Mononuclear cell (primary cell): ENCODE measurements around the gene ZFP3. TPM values are rescaled to one million over a fixed set of nuclear protein-coding genes. Genes with fewer than 3 reads are reported as not detected.
"Not testable (repeated sequence)": the region's sequence is repeated elsewhere in the genome, so short reads cannot be mapped to it uniquely, and the experiment has no call there.

ENCODE experiments used
- H3K27me3 ChIP-seq: 2 replicates; pipeline ENCODE4 v1.6.0; 2011; ENCODE audit warnings: low read length, control low read depth; ENCODE audit not compliant: insufficient read depth
- H3K4me1 ChIP-seq: 2 replicates; pipeline ENCODE4 v1.5.1; 2011; ENCODE audit warnings: mild to moderate bottlenecking, low read length, control low read depth; ENCODE audit not compliant: insufficient read depth
- H3K4me3 ChIP-seq: 2 replicates; pipeline ENCODE4 v1.5.1; 2011; ENCODE audit warnings: mild to moderate bottlenecking, low read length, moderate library complexity
- H3K9me3 ChIP-seq: 2 replicates; pipeline ENCODE4 v1.5.1; 2011; ENCODE audit warnings: low read depth, mild to moderate bottlenecking, control low read depth, low read length
- total RNA-seq: library from RNA; depleted of rRNA; stranded (reverse); fragments of >200 nt; gene quantifications from one replicate; pipeline ENCODE4 v1.2.3, GENCODE V29; 2012

ZFP3 gene
- total RNA-seq, 1 donor = 1.9 TPM

DNA sequence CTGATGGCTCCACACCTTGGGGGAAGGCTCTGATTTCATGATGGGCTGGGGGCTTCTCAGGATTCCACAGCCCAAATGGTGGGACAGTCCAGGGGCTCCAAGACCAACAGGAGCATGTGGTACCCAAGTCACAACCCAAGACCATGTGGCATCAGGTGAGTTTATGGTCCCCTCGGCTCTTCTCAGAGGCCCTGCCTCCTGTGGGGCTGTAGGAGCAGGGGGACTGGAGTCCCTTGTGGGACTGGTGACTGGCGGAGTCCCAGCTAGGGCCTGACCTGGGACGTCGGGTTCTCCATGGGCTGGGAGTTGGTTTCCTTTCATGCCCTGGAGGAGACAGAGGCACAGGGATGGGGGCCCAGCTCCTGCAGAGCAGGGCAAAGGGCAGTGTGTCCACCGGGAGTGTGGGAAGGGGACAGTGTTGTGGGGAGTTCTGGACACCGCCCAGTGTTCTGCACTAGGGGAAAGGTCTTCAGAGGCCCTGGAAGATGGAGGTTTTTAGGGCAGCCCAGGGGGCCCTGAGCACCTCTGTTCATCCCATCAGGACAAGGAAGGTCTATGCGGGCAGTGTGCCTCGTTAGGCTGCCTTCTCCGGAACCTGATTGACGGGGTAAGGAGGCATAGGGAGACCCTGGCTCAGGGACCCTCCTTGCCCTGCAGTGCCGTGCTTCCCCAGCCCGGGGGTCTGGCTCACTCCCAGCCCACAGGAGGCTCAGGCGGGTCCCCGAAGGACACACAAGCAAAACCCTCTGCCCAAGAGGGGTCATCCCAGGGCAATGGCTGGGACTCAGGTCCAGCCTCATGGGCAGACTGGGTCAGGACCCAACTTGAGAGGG is 58.5 kb downstream of the ZFP3 start:
- not testable (repeated sequence) for H3K4me3 ChIP-seq, H3K9me3 ChIP-seq, H3K27me3 ChIP-seq, H3K4me1 ChIP-seq

DNA sequence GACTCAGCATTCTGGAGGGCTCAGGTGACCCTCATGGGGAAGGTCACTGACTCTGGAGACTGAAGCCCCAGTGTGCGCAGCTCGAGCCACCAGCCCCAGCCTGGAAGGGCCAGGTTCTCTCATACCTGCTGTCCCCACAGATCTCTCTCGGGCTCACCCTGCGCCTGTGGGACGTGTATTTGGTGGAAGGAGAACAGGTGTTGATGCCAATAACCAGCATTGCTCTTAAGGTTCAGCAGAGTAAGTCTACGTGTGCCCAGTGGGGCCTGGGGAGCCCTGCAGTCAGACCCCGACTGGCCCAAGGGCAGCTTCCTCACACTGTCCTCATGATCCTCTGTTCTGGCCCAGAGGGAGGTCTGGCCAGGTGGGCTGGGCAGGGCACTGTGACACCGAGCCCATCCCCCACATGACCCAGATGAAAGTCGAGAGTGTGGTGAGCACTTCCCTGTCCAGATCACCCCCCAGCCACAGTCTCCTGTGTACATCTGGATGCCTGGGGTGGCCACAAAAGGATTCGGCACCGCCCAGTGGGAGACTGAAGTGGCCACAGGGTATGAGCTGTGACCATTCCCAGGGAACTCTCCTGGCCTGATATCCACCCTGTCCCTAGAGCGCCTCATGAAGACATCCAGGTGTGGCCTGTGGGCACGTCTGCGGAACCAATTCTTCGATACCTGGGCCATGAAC is 59.4 kb downstream of the ZFP3 start:
- not testable (repeated sequence) for H3K4me1 ChIP-seq, H3K9me3 ChIP-seq, H3K27me3 ChIP-seq, H3K4me3 ChIP-seq

DNA sequence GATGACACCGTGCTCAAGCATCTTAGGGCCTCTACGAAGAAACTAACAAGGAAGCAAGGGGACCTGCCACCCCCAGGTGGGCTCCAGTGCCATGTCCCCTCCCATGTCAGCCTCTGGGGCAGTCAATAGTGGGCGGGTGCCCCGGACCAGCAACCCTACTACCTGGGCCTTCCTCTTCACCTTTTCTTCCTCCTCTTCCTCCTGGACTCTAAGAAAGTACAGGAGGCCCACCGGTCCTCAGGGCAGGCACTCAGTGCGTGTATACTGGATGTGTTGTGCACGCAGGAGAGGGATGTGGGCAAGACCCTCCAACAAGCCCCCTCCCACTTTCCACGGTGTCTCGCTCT is 59.9 kb downstream of the ZFP3 start:
- H3K9me3 ChIP-seq, H3K4me1 ChIP-seq: not testable (repeated sequence)

DNA sequence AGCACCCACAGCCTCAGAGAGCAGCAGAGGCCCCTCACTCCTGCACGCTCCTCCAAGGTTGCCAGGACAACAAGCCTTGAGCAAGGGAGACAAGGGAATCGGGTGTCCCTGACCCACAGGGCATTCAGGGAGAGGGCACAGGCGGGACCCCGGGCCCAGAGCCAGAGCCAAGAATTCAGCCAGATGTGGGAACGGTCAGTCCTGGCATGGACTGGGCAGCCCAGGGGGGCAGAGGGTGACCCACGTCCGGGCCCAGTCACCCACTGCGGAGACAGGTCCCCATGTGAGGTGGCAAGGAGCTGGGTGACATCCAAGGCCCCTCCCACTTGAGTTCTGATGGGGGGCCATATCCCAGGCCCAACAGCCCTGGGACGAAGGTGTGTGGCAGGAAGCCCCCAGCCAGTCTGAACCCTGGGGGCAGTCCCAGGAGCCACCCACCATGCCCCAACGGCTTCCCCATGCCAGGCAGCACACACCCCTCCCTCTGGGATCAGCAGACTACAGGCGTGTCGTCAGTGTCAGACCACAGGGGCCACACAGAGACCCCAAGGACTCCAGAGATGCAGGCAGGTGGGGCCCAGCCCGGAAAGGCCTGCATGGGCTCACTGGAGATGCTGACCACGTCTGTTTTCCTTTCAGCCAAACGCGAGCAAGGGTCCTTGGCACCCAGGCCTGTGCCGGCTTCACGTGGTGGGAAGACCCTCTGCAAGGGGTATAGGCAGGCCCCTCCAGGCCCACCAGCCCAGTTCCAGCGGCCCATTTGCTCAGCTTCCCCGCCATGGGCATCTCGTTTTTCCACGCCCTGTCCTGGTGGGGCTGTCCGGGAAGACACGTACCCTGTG is 60.6 kb downstream of the ZFP3 start:
- no peaks in the 10 kb centered on the region for H3K27me3 ChIP-seq
- H3K4me3 ChIP-seq = no peak overlapping the region
- H3K9me3 ChIP-seq = no peaks in the 10 kb centered on the region
- H3K4me1 ChIP-seq = no peaks in the 10 kb centered on the region

More for the DNA sequence above, 59.9 kb downstream of the ZFP3 start:
- not testable (repeated sequence) for H3K27me3 ChIP-seq, H3K4me3 ChIP-seq

DNA sequence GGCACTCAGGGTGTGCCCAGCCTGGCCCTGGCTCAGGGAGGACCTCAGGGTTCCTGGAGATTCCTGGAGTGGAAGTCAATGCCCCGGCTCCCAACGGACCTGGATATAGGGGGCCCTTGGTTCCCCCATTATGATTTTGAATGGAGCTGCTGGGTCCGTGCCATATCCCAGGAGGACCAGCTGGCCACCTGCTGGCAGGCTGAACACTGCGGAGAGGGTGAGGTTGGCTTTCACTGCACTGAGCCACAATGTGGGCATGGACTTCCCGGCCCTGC is 61.1 kb downstream of the ZFP3 start:
- H3K9me3 ChIP-seq = no peaks in the 10 kb centered on the region
- H3K4me3 ChIP-seq = no peak overlapping the region
- H3K4me1 ChIP-seq = no peaks in the 10 kb centered on the region
- no peaks in the 10 kb centered on the region for H3K27me3 ChIP-seq

DNA sequence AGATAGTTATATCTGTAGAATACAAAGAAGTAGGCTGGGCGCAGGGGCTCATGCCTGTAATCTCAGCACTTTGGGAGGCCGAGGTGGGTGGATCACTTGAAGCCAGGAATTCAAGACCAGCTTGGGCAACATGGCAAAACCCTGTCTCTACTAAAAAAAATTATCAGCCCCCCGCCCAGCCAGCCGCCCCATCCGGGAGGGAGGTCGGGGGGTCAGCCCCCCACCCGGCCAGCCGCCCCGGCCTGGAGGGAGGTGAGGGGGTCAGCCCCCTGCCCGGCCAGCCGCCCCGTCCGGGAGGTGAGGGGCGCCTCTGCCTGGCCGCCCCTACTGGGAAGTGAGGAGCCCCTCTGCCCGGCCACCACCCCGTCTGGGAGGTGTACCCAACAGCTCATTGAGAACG is 64.6 kb downstream of the ZFP3 start:
- not testable (repeated sequence) for H3K4me1 ChIP-seq, H3K4me3 ChIP-seq, H3K27me3 ChIP-seq, H3K9me3 ChIP-seq

Other genes with a start within 250 kb of the ZFP3 start
- 68.8 TPM for gene MINK1, start 245.1 kb upstream of the ZFP3 start, total RNA-seq
- 26.4 TPM for gene C17orf107, start 178.9 kb upstream of the ZFP3 start, total RNA-seq
- gene CHRNE, start 175.4 kb upstream of the ZFP3 start, total RNA-seq = 2.2 TPM
- gene GP1BA, start 146.2 kb upstream of the ZFP3 start, total RNA-seq = 4.2 TPM
- 17.1 TPM for gene SLC25A11, start 138.4 kb upstream of the ZFP3 start, total RNA-seq
- gene RNF167, start 138.2 kb upstream of the ZFP3 start, total RNA-seq = 19.3 TPM
- gene PFN1, start 129.9 kb upstream of the ZFP3 start, total RNA-seq = 414 TPM
- gene ENO3, start 127.3 kb upstream of the ZFP3 start, total RNA-seq = 3.9 TPM
- 30.4 TPM for gene SPAG7, start 110.7 kb upstream of the ZFP3 start, total RNA-seq
- 12.9 TPM for gene CAMTA2, start 90.8 kb upstream of the ZFP3 start, total RNA-seq
- gene INCA1, start 80.9 kb upstream of the ZFP3 start, total RNA-seq = not detected
- 8.1 TPM for gene KIF1C, start 80.5 kb upstream of the ZFP3 start, total RNA-seq
- not detected for gene SLC52A1, start 43.0 kb upstream of the ZFP3 start, total RNA-seq
- gene ZNF232, start 33.4 kb downstream of the ZFP3 start, total RNA-seq = 2.3 TPM
- 0.10 TPM for gene USP6, start 37.6 kb downstream of the ZFP3 start, total RNA-seq
- gene ZNF594, start 113.4 kb downstream of the ZFP3 start, total RNA-seq = 3.1 TPM
- gene SCIMP, start 156.4 kb downstream of the ZFP3 start, total RNA-seq = 5.5 TPM
- gene RABEP1, start 203.8 kb downstream of the ZFP3 start, total RNA-seq = 34.6 TPM